Endothelial cell (in vitro differentiated cells): Measurements from ENCODE around the gene CFAP73. TPM values are rescaled to one million over a fixed set of nuclear protein-coding genes. Genes with fewer than 3 reads are reported as not detected.

Experiments used
- DNase-seq: peaks from one replicate; pipeline ENCODE4 v3.0.0; 2021; ENCODE audit warnings: low spot score
- H3K27ac Mint-ChIP-seq: one replicate; pipeline ENCODE4 v1.8.0; 2021; ENCODE audit warnings: mixed read lengths, inconsistent platforms; ENCODE audit not compliant: unreplicated experiment
- H3K27me3 Mint-ChIP-seq: one replicate; pipeline ENCODE4 v1.8.0; 2021; ENCODE audit warnings: mild to moderate bottlenecking, moderate library complexity, mixed read lengths, inconsistent platforms; ENCODE audit not compliant: unreplicated experiment
- H3K36me3 Mint-ChIP-seq: one replicate; pipeline ENCODE4 v1.8.0; 2021; ENCODE audit warnings: mild to moderate bottlenecking, low read depth, mixed read lengths, inconsistent platforms; ENCODE audit not compliant: unreplicated experiment
- H3K4me1 Mint-ChIP-seq: one replicate; pipeline ENCODE4 v1.8.0; 2021; ENCODE audit warnings: mild to moderate bottlenecking, mixed read lengths, inconsistent platforms; ENCODE audit not compliant: unreplicated experiment
- H3K4me3 Mint-ChIP-seq: one replicate; pipeline ENCODE4 v1.8.0; 2021; ENCODE audit warnings: mild to moderate bottlenecking, mixed read lengths, inconsistent platforms; ENCODE audit not compliant: unreplicated experiment
- H3K9me3 Mint-ChIP-seq: one replicate; pipeline ENCODE4 v1.8.0; 2021; ENCODE audit warnings: mixed read lengths, inconsistent platforms; ENCODE audit not compliant: unreplicated experiment
- total RNA-seq: library from RNA; stranded (reverse); fragmentation: NEBNext Ultra II Directional; extraction: Animal tissue kit (Norgen Biotek cat#: 25700); gene quantifications from one replicate; pipeline ENCODE4 v1.2.1, GENCODE V29; 2021; ENCODE audit not compliant: unreplicated experiment
- TF ChIP-seq, protein P1 (sequence below): fragments of 200-600 bp; sonication (generic); IDR thresholded peaks from one replicate; pipeline ENCODE4 v1.5.0; 2021; ENCODE audit warnings: antibody characterized with exemption; ENCODE audit not compliant: unreplicated experiment

The CFAP73 gene
- total RNA-seq, 1 donor from 2014 or later: not detected

DNA sequence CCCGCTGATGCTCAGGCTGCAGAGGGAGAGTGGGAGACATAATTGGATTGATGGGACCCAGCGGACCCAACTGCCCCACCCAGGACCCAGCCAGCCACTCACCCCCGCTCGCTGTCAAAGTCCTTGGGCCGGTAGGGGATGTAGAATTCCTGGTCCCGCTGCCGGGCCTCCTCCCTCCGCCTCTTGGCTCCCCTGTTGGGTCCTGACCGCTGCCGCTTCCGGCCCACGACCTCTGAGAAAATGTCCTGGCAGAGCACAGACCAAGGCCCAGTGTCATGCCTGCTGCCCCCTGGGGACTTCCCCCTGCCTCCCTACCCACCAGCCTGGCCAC is 13.5 kb downstream of the CFAP73 start:
- Mint-ChIP-seq H3K27ac (no peak overlapping the region), H3K4me3 (no peak overlapping the region), H3K27me3 (peaks cover 4% of the 10 kb centered on the region), H3K4me1 (no peaks in the 10 kb centered on the region), H3K36me3 (peaks cover 13% of the 10 kb centered on the region), H3K9me3 (no peaks in the 10 kb centered on the region)
- TF ChIP-seq, protein P1, sequence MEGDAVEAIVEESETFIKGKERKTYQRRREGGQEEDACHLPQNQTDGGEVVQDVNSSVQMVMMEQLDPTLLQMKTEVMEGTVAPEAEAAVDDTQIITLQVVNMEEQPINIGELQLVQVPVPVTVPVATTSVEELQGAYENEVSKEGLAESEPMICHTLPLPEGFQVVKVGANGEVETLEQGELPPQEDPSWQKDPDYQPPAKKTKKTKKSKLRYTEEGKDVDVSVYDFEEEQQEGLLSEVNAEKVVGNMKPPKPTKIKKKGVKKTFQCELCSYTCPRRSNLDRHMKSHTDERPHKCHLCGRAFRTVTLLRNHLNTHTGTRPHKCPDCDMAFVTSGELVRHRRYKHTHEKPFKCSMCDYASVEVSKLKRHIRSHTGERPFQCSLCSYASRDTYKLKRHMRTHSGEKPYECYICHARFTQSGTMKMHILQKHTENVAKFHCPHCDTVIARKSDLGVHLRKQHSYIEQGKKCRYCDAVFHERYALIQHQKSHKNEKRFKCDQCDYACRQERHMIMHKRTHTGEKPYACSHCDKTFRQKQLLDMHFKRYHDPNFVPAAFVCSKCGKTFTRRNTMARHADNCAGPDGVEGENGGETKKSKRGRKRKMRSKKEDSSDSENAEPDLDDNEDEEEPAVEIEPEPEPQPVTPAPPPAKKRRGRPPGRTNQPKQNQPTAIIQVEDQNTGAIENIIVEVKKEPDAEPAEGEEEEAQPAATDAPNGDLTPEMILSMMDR: no peak
- DNase-seq: no peak

DNA sequence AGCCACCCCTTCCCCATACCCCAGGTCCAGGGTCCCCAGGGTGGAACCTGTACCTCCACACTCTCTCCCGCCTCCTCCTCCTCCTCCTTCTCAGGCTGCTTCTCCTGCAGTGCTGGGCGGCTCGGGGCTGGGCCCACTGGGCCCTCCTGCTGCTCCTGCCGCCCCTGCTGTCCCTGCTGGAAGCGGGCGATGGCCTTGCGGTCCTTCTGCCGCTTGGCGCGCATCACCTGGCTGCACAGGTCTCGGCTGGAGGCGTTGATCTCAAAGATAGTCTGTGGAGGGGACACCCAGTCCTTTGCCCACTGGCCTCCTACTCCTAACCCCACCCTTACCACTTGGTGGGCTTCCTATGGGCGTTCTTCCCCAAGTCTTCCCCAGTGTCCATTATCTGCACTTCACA is 14.5 kb downstream of the CFAP73 start:
- H3K4me3 Mint-ChIP-seq: no peak overlapping the region
- H3K36me3 Mint-ChIP-seq: peaks cover 9% of the 10 kb centered on the region
- H3K4me1 Mint-ChIP-seq: no peaks in the 10 kb centered on the region
- no peaks in the 10 kb centered on the region for H3K9me3 Mint-ChIP-seq
- no peak for DNase-seq
- H3K27ac Mint-ChIP-seq: no peak overlapping the region
- TF ChIP-seq, protein P1: no peak
- peaks cover 4% of the 10 kb centered on the region for H3K27me3 Mint-ChIP-seq

DNA sequence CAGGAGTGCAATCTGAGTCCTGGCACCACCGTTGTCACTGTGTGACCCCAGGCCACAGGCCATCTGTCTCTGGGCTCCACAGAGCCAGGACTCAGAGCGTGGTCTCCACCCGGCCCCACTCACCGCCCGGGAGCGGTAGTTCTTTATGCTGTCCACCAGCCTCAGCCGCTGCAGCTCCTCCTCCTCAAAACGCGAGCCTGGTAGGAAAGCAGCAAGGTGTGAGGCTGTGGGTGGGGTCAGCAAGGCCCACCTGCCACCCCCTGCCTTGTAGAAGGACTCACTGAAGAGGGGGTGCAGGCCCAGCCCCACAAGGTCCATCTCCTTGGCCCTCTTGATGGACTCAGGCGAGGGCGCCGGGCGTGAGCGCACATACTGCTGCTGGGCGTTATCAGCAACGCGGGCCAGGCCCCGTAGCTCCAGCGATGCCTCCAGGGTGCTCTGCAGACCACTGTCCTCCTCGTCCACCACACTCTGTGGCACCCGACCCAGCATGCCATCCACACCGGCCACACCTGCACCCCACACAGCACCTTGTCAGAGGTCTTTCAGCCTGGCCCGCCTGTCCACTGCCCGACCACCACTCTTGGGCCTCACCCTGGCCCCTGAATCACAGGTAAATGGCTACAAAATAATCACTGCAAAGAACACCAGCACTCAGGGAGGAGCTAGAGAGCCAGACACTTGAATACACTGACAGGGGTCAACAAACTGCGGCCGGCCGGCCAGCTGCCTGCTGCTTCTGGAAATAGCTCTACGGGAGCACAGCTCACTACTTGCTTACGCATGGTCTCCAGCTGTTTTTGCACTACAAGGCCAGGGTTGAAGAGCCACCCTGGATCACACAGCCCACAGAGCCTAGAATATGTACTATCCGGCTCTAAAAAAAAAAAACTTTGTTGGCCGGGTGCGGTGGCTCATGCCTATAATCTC is 16.3 kb downstream of the CFAP73 start:
- Mint-ChIP-seq H3K27me3 (peaks cover 4% of the 10 kb centered on the region), H3K27ac (no peak overlapping the region), H3K36me3 (peaks cover 6% of the 10 kb centered on the region), H3K4me3 (peak overlapping the region; percentile 28), H3K9me3 (no peaks in the 10 kb centered on the region), H3K4me1 (no peaks in the 10 kb centered on the region)
- DNase-seq: no peak
- TF ChIP-seq, protein P1: no peak

DNA sequence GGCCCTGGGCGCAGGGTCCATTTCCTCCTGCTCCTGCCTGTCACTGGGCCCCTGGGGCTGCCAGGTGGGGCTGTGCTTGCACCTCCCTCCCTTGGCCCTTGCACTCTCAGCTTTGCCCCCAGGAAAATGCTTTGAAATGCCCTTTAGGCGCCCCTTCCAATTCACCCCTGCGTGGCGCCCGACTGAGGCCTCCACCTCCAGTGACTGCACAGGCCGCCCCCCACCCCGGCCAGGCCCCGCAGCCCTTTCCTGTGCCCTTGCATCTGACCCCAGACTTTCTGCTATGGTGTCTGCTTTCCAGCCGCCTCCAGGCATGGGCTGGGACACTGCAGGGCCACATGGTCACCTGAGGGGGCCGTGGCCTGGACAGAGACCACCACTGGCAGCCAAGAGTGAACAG is 18.3 kb downstream of the CFAP73 start:
- TF ChIP-seq, protein P1: no peak
- no peaks in the 10 kb centered on the region for H3K4me1 Mint-ChIP-seq
- H3K9me3 Mint-ChIP-seq: no peaks in the 10 kb centered on the region
- peaks cover 22% of the 10 kb centered on the region for H3K36me3 Mint-ChIP-seq
- no peak overlapping the region for H3K4me3 Mint-ChIP-seq
- peaks cover 3% of the 10 kb centered on the region for H3K27me3 Mint-ChIP-seq
- DNase-seq: no peak
- no peak overlapping the region for H3K27ac Mint-ChIP-seq

DNA sequence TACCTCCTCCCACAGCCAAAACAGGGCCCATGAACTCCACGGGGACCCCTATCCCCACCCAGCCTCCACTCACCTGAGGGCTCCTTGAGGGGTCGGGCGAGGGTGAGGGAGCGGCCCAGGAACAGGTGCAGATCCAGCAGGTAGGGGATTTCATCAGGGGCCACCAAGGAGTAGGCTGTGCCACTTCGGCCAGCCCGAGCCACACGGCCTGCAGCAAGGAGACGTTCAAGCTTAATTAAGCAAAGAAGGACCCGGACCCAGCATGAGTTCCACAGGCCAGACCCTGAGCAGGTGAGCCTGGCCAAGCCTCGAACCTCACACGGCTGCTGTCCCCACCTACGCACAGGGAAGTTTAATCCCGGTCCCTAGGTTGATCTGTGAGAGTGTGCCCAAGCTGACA is 20.2 kb downstream of the CFAP73 start:
- TF ChIP-seq, protein P1: no peak
- peaks cover 29% of the 10 kb centered on the region for H3K36me3 Mint-ChIP-seq

More for the DNA sequence above, 20.2 kb downstream of the CFAP73 start:
- Mint-ChIP-seq H3K4me1 (no peaks in the 10 kb centered on the region), H3K27ac (no peak overlapping the region), H3K4me3 (no peak overlapping the region), H3K27me3 (peaks cover 3% of the 10 kb centered on the region), H3K9me3 (no peaks in the 10 kb centered on the region)
- no peak for DNase-seq
